HL-60/S4 treated with retinoic acid at 250 ng/mL for 4 days and 3 days (cell line): ENCODE measurements around the gene GIPC2.
"Not testable (repeated sequence)": the region's sequence is repeated elsewhere in the genome, so short reads cannot be mapped to it uniquely, and the experiment has no call there.

Experiments used
- in situ Hi-C: fragments of 300-500 bp; cut with MboI; formaldehyde crosslinking; loops from 2 replicates; pipeline ENCODE4 v1.7.0; 2022; ENCODE audit warnings: low sequenced_read_pairs

Gene GIPC2, protein sequence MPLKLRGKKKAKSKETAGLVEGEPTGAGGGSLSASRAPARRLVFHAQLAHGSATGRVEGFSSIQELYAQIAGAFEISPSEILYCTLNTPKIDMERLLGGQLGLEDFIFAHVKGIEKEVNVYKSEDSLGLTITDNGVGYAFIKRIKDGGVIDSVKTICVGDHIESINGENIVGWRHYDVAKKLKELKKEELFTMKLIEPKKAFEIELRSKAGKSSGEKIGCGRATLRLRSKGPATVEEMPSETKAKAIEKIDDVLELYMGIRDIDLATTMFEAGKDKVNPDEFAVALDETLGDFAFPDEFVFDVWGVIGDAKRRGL

DNA sequence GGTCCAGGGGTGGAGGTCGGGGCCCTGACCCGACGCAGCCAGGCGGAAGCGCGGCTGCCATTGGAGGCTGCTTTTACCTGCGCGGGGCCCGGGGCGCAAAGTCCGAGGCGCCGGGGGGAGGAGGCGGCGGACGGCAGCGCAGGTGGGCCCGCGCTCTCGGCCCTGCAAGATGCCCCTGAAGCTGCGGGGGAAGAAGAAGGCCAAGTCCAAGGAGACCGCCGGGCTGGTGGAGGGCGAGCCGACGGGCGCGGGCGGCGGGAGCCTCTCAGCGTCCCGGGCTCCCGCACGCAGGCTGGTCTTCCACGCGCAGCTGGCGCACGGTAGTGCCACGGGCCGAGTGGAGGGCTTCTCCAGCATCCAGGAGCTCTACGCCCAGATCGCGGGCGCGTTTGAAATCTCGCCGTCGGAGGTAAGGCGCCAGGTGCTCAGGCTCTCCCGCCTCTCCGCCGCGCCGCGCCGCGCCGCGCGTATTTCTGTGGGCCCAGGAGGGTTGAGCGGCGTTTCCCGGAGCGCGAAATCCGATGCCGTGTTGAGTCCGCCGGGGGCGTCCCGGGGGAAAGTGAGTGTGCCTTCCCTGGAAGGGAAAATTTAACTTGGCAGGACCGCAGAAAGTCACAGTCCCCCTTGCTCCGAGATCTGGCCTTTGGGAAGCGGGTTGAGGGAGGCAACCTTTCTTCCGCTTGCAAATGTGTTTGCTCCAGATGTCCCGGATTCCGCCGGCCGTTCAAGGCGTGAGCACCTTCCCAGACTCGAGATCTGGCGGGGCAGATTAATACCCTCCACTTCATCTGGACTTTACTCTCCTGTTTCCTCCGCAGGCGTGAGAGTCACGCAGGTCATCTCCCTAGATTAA, at the start of gene GIPC2:
TSS of gene GIPC2 (plus strand) at position 41 of the 853 bp plus-strand sequence. CDS start at position 170, 129 bp downstream.
- in situ Hi-C loops = loop anchor here (10.0 kb wide), 1 partner anchor 61 kb away; no protein-coding TSS in a partner anchor

DNA sequence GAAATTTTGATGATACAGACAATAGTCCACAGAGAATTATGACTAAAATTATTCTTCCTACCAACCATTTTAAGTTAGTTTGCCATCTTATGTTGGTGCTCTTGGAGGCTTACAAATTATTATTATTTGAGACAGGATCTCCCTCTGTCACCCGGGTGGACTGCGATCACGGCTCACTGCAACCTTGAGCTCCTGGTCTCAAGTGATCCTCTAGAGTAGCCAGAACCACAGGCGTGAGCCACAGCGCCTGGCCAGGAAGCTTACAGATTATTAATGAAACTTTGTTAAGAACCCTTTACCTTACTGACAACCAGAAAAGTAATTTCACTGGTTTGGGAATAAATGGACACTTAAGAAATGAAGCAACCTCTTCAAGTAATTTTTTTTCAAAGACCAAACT, 49.0 kb upstream of the GIPC2 start:
- in situ Hi-C loops = no loop called here

DNA sequence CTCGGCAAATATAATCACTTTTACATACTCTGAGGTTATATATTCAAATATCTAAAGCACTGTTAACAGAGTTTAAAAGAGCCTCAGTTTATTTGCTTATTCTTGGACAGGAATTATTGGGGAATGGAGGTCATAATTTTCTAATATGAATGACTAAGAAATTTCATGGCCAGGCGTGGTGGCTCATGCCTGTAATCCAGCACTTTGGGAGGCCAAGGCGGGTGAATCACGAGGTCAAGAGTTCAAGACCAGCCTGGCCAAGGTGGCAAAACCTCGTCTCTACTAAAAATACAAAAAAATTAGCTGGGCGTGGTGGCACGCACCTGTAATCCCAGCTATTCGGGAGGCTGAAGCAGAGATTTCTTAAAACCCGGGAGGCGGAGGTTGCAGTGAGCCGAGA, 45.2 kb upstream of the GIPC2 start:
- in situ Hi-C loops = not testable (repeated sequence)

DNA sequence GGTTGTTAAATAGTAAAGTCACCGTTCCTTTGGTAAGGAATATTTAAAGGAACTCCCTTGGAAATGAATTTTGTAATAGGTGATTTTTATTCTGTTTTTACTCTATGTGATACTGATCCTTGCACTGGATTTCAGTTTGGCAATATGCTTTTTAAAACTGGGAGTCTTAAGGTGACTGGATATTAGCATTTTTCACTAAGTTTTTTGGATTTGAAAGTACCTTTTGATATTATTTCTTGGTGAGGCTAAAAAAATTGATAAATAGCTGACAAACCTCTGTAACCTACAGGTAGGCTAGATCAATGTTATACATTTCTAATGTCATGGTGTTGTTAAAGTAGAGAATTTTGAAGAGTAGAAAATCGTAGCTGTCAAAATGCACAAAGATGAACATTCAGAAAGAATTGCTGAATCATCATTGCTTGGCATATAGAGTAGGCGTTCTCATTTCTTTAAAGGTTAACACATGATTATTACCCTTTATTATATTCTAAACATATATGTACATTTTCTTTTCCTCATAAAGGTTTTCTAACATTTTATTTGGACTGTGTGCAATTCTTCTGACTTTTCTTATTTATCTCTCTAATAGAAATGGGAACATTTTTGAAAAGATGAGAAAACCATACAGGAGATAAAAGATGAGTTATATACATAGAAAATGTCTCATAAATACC, 42.6 kb upstream of the GIPC2 start:
- in situ Hi-C loops = no loop called here

DNA sequence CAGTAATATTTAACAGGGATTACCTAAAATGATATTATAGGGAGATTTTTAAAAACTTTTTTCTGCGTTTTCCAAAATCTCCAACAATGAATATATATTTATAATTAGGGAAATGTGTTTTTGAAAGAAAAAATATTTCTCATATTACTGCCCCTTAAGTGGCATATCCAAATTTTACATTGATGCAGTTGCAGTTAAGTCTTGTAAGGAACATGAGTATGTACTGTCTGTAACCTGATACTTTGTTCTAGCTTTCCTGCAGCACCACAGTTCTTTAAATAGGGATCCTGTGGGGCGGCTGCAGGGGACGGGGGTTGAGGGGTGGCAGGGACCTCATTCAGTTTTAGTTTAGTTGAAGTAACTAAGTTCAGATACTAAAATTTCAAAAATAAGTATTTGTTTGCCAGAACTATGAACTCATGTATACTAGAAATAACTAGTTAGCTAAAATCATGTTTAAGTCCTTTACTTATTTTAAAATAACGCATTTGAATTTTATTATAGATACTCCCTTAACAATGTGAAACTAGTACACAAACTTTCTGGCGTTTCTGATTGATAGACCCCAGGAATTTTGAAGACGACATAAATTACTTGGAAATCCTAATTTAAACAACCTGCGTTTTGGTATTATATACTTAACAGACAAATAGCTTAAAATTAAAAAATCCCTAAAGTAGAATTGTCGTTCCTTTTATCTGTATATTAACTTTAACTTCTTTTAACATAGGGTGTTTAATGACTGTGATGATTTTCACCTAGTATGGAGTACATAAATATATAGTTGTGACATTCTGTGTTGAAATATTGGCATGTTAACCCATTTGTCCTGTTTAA, 41.7 kb upstream of the GIPC2 start:
- in situ Hi-C loops = no loop called here

DNA sequence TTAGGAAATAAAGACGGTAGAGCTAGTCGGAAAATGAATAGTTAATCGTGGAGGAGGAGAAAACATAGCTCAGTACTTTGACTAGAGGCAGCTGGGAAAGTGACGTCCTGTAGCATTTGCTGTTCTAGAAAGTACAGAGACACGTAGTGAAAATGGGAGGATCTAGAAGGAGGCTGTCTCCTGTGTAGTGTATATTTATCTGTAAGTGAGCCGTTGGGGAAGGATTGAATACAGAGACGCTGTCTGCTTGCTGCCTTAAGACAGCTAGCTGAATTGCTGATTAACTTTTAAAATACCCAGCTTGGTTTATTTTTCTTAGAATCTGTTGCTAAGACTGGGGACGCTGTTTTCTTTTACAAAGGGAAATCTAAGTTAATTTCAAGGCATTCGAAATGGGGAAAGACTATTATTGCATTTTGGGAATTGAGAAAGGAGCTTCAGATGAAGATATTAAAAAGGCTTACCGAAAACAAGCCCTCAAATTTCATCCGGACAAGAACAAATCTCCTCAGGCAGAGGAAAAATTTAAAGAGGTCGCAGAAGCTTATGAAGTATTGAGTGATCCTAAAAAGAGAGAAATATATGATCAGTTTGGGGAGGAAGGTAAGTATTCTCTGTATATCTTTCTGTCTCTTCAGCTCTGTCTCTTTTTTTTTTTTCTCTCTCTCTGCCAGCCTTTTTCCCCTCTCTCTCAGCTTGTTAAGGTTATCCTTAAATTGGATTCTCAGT, 40.9 kb upstream of the GIPC2 start, which contains the start of gene DNAJB4:
TSS of gene DNAJB4 (plus strand) at position 221 of the 729 bp plus-strand sequence. CDS start at position 393, 172 bp downstream.
- in situ Hi-C loops = no loop called here

DNA sequence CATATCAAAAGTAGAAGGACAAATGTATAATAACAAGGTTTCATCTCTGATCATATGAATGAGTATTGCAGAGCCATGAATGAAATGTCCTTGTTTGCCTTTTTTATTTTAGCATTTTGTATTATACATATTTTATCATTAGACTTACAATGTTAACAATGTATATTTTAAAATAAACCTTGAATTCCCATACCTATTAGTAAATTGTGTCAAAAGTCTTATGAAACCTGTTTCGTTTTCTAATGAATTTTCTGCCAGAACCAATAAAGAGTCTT, 40.4 kb upstream of the GIPC2 start:
- in situ Hi-C loops = no loop called here

DNA sequence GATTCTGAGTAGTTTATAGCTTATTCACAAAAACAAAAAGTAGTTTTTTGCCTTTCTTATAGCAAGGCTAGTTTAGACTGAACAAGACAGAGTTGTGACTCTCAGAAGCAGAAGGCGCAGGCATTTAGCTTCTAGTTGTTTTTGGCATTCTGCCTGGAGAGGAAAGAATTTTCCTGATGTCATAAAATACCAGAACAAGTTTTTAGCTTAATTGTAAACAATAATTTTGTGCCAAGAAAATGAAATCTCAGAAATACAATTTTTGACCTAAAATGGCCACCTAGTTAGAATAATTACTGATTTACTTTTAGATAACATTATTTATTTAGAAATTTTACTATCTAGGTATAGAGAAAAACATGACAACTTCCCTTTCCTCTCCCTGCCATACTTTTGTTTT, 40.0 kb upstream of the GIPC2 start:
- in situ Hi-C loops = no loop called here

DNA sequence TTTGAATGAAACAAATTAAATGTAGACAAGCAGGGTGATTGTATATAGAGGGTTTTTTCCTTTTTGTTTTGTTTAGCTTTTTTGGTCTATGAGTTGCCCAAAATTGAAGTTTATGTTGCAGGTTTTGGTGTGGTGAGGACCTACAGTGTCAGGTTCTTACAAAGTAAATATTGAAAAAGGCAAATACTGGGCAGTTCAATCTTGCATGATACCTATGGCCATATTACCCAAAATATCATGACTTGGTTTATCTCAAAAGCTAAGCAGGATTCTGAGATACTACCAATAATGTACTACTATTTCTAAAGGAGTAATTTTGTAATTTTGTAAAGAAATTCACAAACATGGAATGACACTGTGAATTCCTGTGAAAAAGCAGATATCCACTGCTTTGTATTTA, 39.2 kb upstream of the GIPC2 start:
- in situ Hi-C loops = no loop called here

DNA sequence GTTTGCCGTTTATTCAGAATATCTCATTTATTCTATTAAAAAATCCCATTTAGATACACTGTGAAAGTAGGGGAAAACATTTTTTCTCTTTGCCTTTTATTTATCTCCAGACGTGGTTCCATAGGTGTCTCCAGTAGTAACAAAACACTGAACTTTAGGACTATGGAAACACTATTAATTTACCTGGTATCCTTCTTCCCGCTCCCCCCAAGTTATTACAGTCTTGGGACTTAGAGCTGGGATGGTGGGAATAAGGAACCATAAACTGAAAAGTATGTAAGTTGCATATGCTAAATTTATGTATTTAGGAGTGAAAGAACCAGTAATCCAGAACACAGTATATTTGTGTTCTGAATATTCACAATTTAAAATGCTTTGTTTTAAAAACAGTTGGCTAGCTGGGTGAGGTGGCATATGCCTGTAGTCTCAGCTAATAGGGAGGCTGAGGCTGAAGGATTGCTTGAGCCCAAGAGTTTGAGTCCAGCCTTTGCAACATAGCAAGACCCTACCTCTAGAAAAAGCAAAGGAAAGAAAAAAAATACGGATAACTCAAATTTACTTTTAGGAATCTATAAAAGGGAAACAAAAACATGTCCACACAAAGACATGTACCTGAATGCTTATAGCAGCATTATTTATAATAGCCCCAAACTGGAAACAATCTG, 38.0 kb upstream of the GIPC2 start:
- in situ Hi-C loops = no loop called here

DNA sequence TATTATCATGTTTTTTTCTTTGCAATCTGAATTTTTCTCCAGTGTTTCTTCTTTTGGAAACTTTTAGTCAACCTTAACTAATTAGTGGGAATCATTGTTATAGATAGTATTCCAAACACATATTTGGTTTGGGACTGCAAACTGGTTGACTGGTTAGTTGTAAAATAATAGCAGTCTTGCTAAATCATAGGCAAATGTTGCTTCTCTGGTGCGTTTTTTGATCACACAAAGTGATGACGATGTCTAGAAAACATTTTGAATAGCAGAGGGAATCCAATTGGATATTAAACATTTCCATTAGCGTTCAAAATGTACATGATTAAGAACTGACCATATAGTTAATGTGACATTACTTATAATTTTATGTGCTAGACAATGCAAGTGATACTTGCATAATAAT, 36.5 kb upstream of the GIPC2 start:
- in situ Hi-C loops = no loop called here

DNA sequence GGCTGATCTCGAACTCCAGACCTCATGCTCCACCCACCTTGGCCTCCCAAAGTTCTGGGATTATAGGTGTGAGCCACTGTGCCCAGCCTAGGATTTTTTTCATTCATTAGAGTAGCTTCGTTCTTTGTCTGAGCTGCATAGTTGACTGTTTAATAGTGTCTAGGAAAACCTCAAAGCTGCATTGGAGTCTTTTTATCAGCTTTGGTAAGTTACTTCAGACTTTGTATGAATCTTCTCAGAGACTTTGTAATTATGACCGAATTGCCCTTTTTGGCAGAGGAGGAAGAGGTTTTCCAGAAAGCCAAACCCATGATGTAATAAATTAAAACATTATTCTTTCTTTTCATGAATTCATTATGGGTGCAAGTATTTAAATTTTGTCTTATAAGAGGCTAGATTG, 35.9 kb upstream of the GIPC2 start:
- in situ Hi-C loops = no loop called here

DNA sequence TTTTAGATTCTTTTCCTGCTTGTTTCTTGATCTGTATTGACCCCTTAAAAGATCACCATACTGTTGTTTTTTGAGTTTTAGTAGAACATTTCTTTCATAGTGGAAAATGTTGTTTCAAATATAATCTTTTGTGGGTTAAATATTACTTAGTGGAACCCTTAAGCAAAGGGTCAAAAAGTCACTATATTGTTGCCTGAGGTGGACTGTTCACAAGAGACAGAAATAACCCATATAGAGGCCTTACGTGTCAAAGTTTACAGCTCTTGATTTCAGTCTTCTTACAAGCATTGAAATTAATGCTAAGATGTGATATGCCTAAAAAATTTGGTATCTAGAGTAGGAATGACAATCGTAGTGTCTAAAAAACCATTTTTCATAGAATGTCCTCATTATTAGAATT, 34.7 kb upstream of the GIPC2 start:
- in situ Hi-C loops = no loop called here

DNA sequence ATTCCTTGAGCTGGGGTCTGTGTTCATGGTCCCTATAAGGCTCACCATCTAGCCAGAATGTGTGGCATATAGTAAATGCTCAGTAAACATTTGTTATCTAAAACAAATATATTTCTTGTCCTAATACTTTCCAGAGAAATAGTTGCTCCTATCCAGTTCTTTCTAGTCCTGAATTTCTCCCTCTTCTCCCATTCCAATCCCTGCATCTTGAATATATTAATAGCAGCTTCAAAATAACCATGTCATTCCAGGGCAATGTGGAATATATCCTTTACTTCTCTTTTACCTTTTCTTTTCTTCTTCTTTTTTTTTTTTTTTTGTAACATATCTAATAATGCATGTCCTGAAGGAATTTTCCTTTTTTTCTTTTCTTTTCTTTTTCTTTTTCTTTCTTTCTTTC, 30.6 kb upstream of the GIPC2 start:
- in situ Hi-C loops = no loop called here

DNA sequence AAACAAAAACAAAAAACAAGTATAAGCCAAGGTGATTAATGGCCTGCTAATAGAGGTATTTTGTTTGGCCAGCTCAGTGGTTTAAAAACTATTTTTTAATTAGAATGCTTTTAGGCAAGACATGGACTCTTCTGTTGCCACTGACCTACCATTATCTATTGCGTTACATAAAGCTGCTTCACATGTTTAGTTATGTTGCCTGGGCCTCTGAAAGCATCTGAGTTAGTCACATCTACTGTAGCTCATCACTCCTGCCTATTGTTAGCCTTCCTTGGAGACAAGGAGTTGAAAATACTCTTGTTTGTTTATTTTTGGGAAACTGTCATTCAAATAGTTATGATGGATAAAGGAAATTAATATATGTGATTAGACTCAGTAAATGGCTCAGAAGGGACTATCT, 26.7 kb upstream of the GIPC2 start:
- in situ Hi-C loops = no loop called here

DNA sequence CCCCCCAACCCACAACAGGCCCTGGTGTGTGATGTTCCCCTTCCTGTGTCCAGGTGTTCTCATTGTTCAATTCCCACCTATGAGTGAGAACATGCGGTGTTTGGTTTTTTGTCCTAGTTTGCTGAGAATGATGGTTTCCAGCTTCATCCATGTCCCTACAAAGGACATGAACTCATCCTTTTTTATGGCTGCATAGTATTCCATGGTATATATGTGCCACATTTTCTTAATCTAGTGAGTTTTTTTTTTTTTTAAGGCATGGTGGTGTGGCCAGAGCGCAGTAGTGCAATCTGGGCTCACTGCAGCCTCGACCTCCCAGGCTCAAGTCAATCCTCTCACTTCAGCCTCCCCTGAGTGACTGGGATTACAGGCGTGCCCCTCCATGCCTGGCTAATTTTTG, 24.6 kb upstream of the GIPC2 start:
- in situ Hi-C loops = not testable (repeated sequence)

DNA sequence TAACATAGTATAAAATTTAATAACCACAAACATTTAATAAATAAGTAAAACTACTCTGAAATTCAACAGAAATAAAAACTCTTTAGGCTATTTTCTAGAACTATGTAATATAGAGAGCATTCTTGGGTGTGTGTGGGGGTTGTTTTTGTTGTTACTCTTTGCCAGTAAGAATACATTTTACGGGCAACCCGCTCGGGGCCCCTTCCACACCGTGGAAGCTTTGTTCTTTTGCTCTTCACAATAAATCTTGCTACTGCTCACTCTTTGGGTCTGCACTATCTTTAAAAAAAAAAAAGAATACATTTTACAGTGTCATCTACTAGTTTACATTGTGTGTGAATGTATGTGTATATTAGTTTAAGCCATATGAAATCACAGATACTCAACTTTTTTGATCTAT, 16.0 kb upstream of the GIPC2 start:
- in situ Hi-C loops = no loop called here

DNA sequence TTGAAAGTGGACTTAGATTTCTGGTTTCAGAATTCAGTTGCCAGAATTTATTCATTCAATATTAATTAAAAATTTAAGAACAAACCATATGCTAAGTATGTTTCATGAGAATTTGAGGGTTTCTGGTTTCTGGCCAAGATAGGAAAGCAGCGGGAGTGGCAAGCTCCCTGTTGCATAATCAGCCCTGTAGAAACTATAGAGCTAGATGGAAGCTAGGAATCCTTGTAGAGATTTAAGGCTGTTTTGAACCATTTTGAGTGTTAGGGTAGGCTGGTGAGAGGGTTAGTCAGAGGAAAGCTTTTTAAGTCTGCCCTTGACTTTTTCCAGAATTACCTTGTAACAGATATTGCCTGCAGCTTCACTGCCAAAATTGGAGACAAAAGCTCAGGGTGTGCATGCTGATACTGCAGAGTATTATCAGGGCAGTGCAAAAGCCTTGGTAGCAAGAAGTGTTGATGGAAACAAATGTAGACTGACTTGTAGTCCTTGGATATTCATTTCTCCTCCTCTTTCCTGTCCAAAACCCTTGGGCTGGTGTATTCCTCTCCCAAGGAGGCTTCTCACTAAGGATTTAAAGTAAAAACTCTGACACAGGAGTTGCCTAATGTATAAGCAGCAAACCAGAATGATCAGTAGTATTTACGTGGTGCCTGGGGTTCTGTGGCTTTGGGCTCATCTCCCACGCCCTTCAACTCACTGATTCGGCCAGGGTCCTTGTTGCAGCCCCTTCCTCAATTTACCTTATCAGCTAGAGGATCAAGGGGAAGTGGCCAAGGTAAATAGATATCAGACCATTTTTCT, 12.6 kb upstream of the GIPC2 start:
- in situ Hi-C loops = no loop called here

DNA sequence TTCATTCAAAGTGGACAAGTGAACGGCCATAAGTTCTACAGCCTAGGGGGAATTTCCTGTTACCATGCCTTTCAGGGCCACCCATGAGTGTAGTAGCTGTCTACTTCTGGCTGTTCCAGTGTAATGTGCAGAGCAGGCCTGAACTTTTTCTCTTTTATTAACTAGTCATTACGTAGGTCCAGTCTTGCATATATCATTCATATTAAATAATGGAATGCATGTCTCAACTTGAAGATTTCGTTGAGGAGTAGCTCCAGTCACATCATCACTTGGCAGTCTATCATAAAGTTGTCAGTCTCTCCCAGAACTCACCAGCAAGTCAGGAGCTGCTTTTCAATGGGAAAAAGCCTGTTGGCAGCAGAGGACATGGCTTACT, 12.0 kb upstream of the GIPC2 start:
- in situ Hi-C loops = no loop called here
